ENCODE results near the gene ZNF317. TPM values are rescaled to one million over a fixed set of nuclear protein-coding genes. Genes with fewer than 3 reads are reported as not detected.

Gene ZNF317
- total RNA-seq, 1 donor from 2014 or later: 19.6 TPM

DNA sequence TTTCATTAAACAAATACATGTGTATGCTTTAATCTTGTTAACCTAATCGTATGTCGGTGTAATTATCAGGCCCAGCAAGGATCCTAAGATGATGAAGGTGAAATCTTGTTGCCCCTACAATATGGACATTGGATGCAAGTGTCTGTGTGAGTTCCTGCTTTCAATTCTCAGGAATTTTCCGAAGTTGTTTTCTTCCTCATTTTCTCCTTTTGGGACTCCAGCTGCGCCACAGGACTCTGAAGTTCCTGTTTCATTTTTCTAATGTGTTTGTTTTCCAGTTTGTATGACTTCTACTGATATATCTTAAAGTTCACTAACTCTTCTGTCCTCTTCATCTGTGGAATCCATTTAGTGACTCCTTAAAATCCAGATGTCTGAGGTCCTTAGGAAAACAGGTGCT is 26.6 kb downstream of the ZNF317 start:
- Histone ChIP-seq H3K4me1 (no peaks in the 10 kb centered on the region), H2AFZ (replicated peaks) (no peak overlapping the region), H3K9me3 (ENCODE audit: low read depth) (no peaks in the 10 kb centered on the region), H3F3A (ENCODE audit: low read depth) (no peaks in the 10 kb centered on the region), H3K36me3 (peaks cover 13% of the 10 kb centered on the region), H4K20me1 (ENCODE audit: low read depth) (no peaks in the 10 kb centered on the region), H3K79me2 (ENCODE audit: low read depth) (no peaks in the 10 kb centered on the region), H3K27me3 (no peaks in the 10 kb centered on the region), H3K9ac (no peak overlapping the region), H3K27ac (no peak overlapping the region), H3K4me3 (no peak overlapping the region), H3K4me2 (no peak overlapping the region)
- Mint-ChIP-seq H3K27ac (no peak overlapping the region), H3K4me3 (no peak overlapping the region), H3K9me3 (peaks cover 21% of the 10 kb centered on the region), H3K4me1 (no peaks in the 10 kb centered on the region), H3K27me3 (ENCODE audit: insufficient read depth, low read depth) (peaks cover 5% of the 10 kb centered on the region), H3K36me3 (peaks cover 34% of the 10 kb centered on the region)
- TF ChIP-seq EZH2 (IDR thresholded peaks at IDR 0.05) (no peak), EZH2phosphoT487 (IDR thresholded peaks at IDR 0.05) (no peak)
- TF ChIP-seq, protein P1, sequence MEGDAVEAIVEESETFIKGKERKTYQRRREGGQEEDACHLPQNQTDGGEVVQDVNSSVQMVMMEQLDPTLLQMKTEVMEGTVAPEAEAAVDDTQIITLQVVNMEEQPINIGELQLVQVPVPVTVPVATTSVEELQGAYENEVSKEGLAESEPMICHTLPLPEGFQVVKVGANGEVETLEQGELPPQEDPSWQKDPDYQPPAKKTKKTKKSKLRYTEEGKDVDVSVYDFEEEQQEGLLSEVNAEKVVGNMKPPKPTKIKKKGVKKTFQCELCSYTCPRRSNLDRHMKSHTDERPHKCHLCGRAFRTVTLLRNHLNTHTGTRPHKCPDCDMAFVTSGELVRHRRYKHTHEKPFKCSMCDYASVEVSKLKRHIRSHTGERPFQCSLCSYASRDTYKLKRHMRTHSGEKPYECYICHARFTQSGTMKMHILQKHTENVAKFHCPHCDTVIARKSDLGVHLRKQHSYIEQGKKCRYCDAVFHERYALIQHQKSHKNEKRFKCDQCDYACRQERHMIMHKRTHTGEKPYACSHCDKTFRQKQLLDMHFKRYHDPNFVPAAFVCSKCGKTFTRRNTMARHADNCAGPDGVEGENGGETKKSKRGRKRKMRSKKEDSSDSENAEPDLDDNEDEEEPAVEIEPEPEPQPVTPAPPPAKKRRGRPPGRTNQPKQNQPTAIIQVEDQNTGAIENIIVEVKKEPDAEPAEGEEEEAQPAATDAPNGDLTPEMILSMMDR (IDR thresholded peaks at IDR 0.05): no peak
- no peak for DNase-seq (ENCODE audit: low spot score)

DNA sequence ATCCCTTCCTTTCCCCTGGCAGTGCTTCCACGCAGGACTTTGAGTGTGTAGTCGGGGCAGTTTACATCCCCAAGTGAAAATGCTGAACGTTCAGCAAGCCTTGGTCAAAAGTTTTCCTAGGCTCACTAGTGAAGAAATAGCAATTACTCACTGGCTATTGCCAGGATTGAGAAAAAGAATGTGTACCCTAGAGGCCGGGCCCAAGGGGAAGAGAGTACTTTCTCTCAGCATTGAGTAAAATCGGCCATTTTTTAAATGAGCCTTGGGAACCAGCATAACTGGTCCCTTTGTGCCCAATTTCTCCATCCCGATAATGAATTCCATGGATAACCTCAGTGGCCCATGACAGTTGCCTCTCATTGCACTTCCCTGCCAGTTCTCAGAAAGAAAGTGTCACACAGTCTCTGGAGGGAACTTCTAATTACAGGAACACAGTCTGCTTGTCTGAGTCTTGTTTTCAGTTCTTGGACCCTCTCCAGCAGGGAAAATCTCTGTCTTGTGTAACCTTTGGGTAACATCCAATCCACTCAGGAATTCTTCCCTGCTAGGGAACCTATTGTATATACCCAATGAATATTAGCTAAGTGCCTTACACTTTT is 31.3 kb downstream of the ZNF317 start:
- Histone ChIP-seq H2AFZ (replicated peaks) (no peak overlapping the region), H4K20me1 (ENCODE audit: low read depth) (no peaks in the 10 kb centered on the region), H3K9me3 (ENCODE audit: low read depth) (no peaks in the 10 kb centered on the region), H3K4me3 (no peak overlapping the region), H3K27me3 (no peaks in the 10 kb centered on the region), H3K27ac (no peak overlapping the region), H3K4me2 (no peak overlapping the region), H3K9ac (no peak overlapping the region), H3K4me1 (no peaks in the 10 kb centered on the region), H3K36me3 (no peaks in the 10 kb centered on the region), H3K79me2 (ENCODE audit: low read depth) (no peaks in the 10 kb centered on the region), H3F3A (ENCODE audit: low read depth) (no peaks in the 10 kb centered on the region)
- DNase-seq (ENCODE audit: low spot score): no peak
- peaks cover 3% of the 10 kb centered on the region for H3K27me3 Mint-ChIP-seq (ENCODE audit: insufficient read depth, low read depth)
- no peak for TF ChIP-seq EZH2phosphoT487 (IDR thresholded peaks at IDR 0.05)
- TF ChIP-seq, protein P1 (IDR thresholded peaks at IDR 0.05): no peak
- TF ChIP-seq EZH2 (IDR thresholded peaks at IDR 0.05): no peak
- no peak overlapping the region for H3K4me3 Mint-ChIP-seq
- no peak overlapping the region for H3K27ac Mint-ChIP-seq
- no peaks in the 10 kb centered on the region for H3K4me1 Mint-ChIP-seq
- H3K36me3 Mint-ChIP-seq: peaks cover 14% of the 10 kb centered on the region
- peaks cover 20% of the 10 kb centered on the region for H3K9me3 Mint-ChIP-seq

DNA sequence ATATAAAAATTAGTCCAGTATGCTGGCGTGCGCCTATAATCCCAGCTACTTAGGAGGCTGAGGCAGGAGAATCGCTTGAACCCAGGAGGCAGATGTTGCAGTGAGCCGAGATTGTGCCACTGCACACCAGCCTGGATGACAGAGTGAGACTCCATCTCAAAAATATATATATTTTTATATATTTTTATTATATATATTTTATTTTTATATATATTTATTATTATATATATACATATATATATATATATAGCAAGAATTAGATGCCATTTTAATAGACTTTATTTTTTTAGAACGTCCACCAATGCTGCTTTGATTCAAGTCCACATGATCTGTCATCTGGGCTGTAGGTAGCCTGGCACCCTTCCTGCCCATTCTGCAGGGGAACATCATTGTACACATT is 35.1 kb downstream of the ZNF317 start:
- no peak overlapping the region for H3K27ac Mint-ChIP-seq
- peaks cover 2% of the 10 kb centered on the region for H3K27me3 Mint-ChIP-seq (ENCODE audit: insufficient read depth, low read depth)
- no peak overlapping the region for H3K4me3 Mint-ChIP-seq
- Histone ChIP-seq H3K27me3 (no peaks in the 10 kb centered on the region), H2AFZ (replicated peaks) (no peak overlapping the region), H3K27ac (no peak overlapping the region), H3K9me3 (ENCODE audit: low read depth) (no peaks in the 10 kb centered on the region), H3K4me2 (no peak overlapping the region), H3K36me3 (no peaks in the 10 kb centered on the region), H4K20me1 (ENCODE audit: low read depth) (no peaks in the 10 kb centered on the region), H3K4me1 (no peaks in the 10 kb centered on the region), H3K79me2 (ENCODE audit: low read depth) (no peaks in the 10 kb centered on the region), H3F3A (ENCODE audit: low read depth) (no peaks in the 10 kb centered on the region), H3K9ac (no peak overlapping the region), H3K4me3 (no peak overlapping the region)
- no peaks in the 10 kb centered on the region for H3K4me1 Mint-ChIP-seq
- DNase-seq (ENCODE audit: low spot score): no peak
- H3K36me3 Mint-ChIP-seq: peaks cover 13% of the 10 kb centered on the region
- TF ChIP-seq EZH2 (IDR thresholded peaks at IDR 0.05) (no peak), EZH2phosphoT487 (IDR thresholded peaks at IDR 0.05) (no peak)
- TF ChIP-seq, protein P1 (IDR thresholded peaks at IDR 0.05): no peak
- peaks cover 18% of the 10 kb centered on the region for H3K9me3 Mint-ChIP-seq

Data from neural progenitor cell (in vitro differentiated cells).